Retinal pigment epithelial cell (primary cell): Measurements from ENCODE around the gene DNAJC18.

ENCODE experiments used
- DNase-seq: peaks from one replicate; pipeline ENCODE4 v3.0.0-alpha.2; 2010; ENCODE audit warnings: low read depth
- H3K4me3 ChIP-seq: 2 replicates; pipeline ENCODE4 v1.5.1; 2011; ENCODE audit warnings: mild to moderate bottlenecking, low read length, control low read depth, moderate library complexity
- TF ChIP-seq, protein P1 (sequence below): conservative IDR thresholded peaks from 2 replicates; pipeline ENCODE4 v1.5.1; 2011; ENCODE audit warnings: low read depth, low read length, control low read depth, inconsistent platforms

Gene DNAJC18

GRCh38 chr5:139475865-139476617 lies 36.7 kb upstream of the DNAJC18 start:
- no peak for DNase-seq
- H3K4me3 ChIP-seq: no peak overlapping the region
- TF ChIP-seq, protein P1, sequence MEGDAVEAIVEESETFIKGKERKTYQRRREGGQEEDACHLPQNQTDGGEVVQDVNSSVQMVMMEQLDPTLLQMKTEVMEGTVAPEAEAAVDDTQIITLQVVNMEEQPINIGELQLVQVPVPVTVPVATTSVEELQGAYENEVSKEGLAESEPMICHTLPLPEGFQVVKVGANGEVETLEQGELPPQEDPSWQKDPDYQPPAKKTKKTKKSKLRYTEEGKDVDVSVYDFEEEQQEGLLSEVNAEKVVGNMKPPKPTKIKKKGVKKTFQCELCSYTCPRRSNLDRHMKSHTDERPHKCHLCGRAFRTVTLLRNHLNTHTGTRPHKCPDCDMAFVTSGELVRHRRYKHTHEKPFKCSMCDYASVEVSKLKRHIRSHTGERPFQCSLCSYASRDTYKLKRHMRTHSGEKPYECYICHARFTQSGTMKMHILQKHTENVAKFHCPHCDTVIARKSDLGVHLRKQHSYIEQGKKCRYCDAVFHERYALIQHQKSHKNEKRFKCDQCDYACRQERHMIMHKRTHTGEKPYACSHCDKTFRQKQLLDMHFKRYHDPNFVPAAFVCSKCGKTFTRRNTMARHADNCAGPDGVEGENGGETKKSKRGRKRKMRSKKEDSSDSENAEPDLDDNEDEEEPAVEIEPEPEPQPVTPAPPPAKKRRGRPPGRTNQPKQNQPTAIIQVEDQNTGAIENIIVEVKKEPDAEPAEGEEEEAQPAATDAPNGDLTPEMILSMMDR: no peak

GRCh38 chr5:139474890-139475791 lies 35.8 kb upstream of the DNAJC18 start:
- no peak for DNase-seq
- TF ChIP-seq, protein P1: no peak
- H3K4me3 ChIP-seq: no peak overlapping the region

DNA sequence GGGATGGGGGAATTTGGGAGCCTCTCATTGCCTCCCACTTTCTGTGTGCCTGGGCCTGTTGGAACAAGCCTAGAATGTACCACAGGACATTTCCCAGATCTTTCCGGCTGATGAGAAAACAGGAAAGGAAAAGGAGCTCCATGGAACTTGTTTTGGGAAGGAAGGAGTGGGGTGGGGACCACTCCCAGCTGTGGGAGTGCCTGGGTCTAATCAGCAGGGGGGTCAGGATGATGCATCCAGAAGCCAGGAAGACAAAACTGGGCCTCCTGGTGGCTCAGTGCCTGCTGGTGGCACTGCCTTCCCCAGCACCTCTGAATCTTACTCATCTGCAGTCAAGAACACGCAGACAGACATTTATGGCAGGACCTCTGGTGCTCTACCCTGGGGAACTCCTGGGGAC lies 34.2 kb upstream of the DNAJC18 start:
- no peak for DNase-seq
- no peak overlapping the region for H3K4me3 ChIP-seq
- TF ChIP-seq, protein P1: no peak

DNA sequence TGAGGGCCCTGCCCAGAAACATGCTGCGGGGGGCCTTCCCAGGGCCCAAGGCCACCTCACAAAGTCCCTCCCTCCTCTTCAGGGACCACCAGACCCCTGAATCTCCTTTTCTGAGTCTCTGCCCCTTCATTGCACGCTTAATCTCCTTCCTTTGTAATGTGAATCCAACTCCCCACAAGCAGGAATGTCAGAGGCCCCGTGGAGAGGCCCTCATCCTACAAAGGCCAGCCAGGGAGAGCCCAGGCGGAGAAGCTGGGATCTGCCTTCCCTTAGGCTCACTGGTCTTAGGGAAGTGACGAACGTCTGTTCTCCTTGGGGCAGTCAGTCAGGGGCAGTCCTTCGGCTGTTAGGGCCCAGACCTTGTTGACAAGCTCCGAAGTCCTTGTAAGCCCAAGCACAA lies 33.8 kb upstream of the DNAJC18 start:
- H3K4me3 ChIP-seq: no peak overlapping the region
- DNase-seq: no peak
- TF ChIP-seq, protein P1: no peak

- H3K4me3 ChIP-seq: no peak overlapping the region
- no peak for DNase-seq
- TF ChIP-seq, protein P1: no peak
These were observed 33.2 kb upstream of the DNAJC18 start for GRCh38 chr5:139472386-139473030.

DNA sequence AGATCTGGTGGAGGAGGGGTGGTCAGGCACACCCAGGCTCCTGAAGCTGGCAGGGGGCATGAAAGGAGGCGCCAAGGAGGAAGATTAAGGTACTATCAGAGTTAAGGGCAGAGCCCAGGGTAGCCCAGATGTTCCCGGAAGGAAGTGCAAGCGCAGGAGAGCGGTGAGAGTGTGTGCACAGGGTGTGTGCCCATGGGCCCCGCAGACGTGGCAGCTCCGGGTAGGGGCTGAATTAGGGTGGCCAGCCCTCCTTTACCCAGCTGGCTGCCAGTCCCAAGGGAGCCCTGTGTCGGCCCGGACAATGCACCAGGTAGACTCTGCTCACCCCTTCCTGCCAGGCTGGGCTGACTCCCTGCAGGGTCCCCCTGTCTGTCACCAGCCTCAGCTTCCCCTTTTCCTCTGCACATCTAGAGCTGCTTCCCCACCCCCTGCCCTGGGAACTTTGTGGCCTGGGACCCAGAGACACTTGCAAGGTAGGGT lies 31.5 kb upstream of the DNAJC18 start, which contains the start of gene SMIM33:
Gene SMIM33 (plus strand): TSS at position 184 of the 480 bp plus-strand sequence. CDS start 118 bp downstream, at position 302.
- H3K4me3 ChIP-seq: no peak within 1 kb of the TSS
- DNase-seq: no peak
- TF ChIP-seq, protein P1: no peak
